ENCODE measurements around the gene ADAMTS8. TPM values are rescaled to one million over a fixed set of nuclear protein-coding genes. Genes with fewer than 3 reads are reported as not detected.

ADAMTS8 gene
- polyA plus RNA-seq, 1 experiment = 0.05 TPM

DNA sequence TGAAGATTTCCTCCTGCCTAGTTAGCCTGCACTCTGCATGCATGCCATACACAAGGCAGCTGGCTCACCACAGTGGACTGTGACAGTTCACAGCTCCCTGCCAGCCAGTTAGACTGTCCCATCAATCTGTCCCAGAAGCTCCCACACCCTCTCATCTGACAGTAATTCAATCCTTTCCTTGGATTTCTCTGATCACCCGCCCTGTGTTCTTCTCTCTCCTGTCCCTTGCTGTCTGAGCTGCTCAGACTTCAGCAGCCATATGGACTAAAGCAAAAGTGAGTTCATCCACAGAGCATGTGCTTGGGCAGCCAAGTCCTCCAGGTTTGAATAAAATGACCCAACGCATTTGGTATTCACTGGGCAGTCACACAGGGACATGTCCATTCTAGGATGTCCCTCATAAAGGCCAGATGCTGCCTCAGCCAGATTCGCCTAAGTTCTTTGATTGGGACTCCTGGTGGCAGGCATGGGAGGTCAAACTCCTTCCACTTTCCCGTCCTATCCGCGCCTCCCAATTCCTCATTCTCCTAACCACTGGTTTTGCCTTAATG is 59.2 kb downstream of the ADAMTS8 start:
- no peak for DNase-seq (ENCODE audit: low read depth)
- peaks cover 9% of the 10 kb centered on the region for H3K27me3 ChIP-seq (ENCODE audit: control insufficient read depth, insufficient read depth, low read length)
- TF ChIP-seq, protein P1, sequence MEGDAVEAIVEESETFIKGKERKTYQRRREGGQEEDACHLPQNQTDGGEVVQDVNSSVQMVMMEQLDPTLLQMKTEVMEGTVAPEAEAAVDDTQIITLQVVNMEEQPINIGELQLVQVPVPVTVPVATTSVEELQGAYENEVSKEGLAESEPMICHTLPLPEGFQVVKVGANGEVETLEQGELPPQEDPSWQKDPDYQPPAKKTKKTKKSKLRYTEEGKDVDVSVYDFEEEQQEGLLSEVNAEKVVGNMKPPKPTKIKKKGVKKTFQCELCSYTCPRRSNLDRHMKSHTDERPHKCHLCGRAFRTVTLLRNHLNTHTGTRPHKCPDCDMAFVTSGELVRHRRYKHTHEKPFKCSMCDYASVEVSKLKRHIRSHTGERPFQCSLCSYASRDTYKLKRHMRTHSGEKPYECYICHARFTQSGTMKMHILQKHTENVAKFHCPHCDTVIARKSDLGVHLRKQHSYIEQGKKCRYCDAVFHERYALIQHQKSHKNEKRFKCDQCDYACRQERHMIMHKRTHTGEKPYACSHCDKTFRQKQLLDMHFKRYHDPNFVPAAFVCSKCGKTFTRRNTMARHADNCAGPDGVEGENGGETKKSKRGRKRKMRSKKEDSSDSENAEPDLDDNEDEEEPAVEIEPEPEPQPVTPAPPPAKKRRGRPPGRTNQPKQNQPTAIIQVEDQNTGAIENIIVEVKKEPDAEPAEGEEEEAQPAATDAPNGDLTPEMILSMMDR (IDR thresholded peaks at IDR 0.05; ENCODE audit: insufficient read depth, low read depth, low read length) = no peak
- ChIA-PET CTCF (no interaction called here), POLR2A (no interaction called here)
- H3K36me3 ChIP-seq (ENCODE audit: control insufficient read depth, insufficient read depth, low read length) = no peaks in the 10 kb centered on the region
- H3K4me3 ChIP-seq (ENCODE audit: low read depth, low read length) = no peak overlapping the region

DNA sequence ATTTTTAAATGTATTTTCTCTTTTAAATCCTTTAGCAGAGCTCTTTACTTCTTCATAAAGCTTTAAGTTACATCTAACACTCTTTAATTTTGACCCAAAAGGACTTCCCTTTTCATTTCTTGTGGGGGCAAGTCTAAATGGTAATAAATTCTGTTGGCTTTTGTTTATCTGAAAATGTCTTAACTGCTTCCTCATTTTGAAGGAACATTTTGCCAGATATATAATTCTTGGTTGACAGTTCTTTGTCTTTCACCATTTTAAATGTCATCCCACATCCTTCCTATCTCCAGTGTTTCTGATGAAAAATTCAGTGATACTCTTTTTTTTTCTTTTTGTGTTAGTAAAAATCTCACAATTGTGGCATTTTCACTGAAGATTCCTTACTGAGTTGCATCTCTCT is 69.0 kb downstream of the ADAMTS8 start:
- POLR2A ChIA-PET = no interaction called here
- Histone ChIP-seq H3K27me3 (ENCODE audit: control insufficient read depth, insufficient read depth, low read length) (peaks cover 2% of the 10 kb centered on the region; the same call in 1 of the 2 replicates), H3K4me3 (ENCODE audit: low read depth, low read length) (no peak overlapping the region), H3K36me3 (ENCODE audit: control insufficient read depth, insufficient read depth, low read length) (no peaks in the 10 kb centered on the region)
- CTCF ChIA-PET = no interaction called here
- TF ChIP-seq, protein P1 (IDR thresholded peaks at IDR 0.05; ENCODE audit: insufficient read depth, low read depth, low read length) = no peak
- no peak for DNase-seq (ENCODE audit: low read depth)

DNA sequence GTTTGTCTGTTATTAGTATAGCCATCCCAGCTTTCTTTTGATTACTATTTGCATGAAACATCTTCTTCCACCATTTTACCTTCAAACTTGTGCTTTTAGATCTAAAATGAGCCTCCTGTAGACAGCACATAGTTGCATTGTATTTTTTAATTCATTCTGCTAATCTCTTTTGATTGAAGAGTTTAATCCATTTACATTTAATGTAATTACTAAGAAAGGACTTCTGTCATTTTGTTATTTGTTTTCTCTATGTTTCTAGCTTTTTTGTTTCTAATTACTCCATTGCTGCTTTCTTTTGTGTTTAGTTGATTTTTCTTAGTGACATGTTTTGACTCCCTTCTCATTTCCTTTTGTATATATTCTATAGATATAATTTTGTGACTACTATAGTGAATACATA is 70.0 kb downstream of the ADAMTS8 start:
- POLR2A ChIA-PET = no interaction called here
- CTCF ChIA-PET = no interaction called here

More for the DNA sequence above, 70.0 kb downstream of the ADAMTS8 start:
- DNase-seq (ENCODE audit: low read depth) = no peak
- Histone ChIP-seq H3K27me3 (ENCODE audit: control insufficient read depth, insufficient read depth, low read length) (no peaks in the 10 kb centered on the region), H3K36me3 (ENCODE audit: control insufficient read depth, insufficient read depth, low read length) (no peaks in the 10 kb centered on the region), H3K4me3 (ENCODE audit: low read depth, low read length) (no peak overlapping the region)
- TF ChIP-seq, protein P1 (IDR thresholded peaks at IDR 0.05; ENCODE audit: insufficient read depth, low read depth, low read length) = no peak

Other genes with a start within 250 kb of the ADAMTS8 start
- gene ZBTB44, start 113.7 kb downstream of the ADAMTS8 start, polyA plus RNA-seq (2011; rRNA removed) = 11.5 and 18.2 TPM in 2 replicates
- 2.7 and 5.6 TPM in 2 replicates for gene ADAMTS15, start 20.0 kb upstream of the ADAMTS8 start, polyA plus RNA-seq (2011; rRNA removed)